NCI-H2029 (cell line): ENCODE data around the gene WNT11.
A peak's percentile ranks its signal among the peaks of the same experiment; 100 is the strongest.

ENCODE experiments used
- DNase-seq: peaks from one replicate; lab custom pipeline; 2025; lab: John Stamatoyannopoulos, UW

The WNT11 gene

GRCh38 chr11:76237914-76238313, 31.6 kb upstream of the WNT11 start:
- DNase-seq = no peak

DNA sequence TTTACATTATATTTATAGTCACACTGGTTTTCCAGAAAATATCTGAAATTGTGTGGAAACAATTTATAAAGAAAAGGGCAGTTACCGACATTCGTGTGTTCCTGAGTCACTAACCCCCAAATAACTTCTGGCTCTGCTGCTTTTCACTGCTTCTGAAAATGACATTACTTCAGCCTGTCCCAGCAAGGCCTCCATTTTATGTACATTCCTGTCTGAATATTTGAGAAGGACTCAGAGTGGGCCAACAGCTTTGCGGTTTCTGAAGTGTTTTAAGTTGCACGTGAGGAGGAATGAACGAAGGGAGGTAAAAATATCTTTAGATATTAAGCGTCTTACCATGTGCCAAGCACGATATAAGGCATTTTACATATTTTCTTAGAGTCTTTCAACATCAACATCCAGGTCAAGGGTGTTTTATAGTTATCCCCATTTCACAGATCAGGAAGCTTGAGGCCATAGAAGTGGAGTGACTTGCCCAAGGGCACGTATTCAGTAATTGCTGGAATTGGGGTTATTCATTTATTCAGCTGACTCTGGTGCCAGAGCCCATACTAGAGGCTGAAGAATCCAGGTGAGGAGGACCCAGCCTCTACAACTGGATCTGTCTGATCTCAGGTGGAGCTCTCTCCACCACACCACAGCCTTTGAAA, 30.8 kb upstream of the WNT11 start:
- DNase-seq = no peak

GRCh38 chr11:76236092-76236999, 30.0 kb upstream of the WNT11 start:
- DNase-seq = no peak

DNA sequence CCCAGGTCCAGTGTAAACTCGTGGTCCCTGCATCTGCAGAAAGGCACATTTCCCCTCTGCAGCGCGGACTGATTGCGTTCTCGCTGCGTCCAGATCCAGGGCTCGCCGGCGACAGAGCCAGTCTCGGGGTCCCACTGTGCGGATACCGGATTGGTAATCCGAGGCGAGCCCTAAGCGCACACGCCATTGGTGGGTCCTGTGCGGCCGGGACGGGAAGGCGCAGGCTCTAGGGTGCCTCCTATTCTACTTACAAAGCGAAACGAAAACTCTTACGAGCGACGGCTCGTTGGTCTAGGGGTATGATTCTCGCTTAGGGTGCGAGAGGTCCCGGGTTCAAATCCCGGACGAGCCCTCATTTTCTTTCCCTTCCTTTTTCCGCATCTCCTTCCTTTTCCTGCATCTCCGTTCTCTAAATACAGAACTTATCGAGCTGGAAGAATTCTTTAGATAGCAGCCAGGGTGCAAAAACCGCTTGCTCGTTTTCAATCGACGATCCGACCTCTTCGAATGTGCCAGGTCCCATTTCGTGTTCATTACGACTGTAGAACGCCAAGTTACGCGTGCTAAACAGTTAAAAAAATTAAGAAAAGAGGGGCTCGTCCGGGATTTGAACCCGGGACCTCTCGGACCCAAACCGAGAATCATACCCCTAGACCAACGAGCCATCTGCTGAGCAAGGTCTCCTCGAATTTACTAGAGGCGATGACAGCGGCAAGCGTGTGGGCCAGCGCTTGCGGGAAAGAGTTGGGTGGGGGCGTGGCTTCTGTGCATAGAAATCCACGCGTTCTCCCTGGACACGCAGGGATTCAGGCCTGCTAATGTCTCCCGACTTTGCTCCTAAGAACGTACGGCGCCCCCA, 29.2 kb upstream of the WNT11 start:
- peak; percentile 91 for DNase-seq

DNA sequence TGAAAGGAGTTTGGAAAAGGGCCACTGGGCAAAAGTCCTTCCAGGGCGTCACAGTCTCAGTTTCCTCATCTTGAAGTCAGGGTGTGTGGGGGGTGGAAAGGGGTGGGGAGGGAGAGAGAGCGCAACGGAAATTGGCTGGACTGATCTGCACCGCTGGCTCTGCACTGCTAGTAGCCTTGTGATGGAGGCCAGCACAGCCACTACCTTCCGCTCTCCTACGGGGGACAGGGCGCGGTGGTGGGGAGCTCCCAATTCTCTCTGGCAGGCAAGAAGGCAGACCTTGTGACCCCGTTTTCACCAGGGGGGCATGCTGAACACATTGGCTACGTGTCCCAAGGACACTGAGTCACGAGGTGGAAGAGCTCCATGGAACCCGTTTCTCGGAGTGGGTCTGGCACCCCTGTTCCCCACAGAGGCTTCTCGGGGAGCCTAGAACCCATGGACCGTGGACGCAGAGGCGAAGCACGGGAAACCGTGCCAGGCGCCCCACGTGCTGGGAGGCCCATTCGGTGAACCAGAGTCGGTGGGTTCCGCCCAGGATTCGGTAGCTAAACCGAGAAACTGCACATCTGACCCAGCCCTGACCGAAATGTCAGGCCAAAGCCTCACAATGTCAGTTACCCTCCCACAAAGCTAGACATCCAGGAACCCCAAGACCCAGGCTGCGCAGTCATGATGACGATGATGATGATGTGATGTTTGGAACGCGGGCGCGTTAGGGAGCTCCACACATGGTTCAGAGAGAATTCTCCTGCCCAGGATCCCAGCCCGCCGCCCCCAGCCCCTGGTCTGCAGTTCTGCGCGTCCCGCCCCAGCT, 28.3 kb upstream of the WNT11 start:
- no peak for DNase-seq

DNA sequence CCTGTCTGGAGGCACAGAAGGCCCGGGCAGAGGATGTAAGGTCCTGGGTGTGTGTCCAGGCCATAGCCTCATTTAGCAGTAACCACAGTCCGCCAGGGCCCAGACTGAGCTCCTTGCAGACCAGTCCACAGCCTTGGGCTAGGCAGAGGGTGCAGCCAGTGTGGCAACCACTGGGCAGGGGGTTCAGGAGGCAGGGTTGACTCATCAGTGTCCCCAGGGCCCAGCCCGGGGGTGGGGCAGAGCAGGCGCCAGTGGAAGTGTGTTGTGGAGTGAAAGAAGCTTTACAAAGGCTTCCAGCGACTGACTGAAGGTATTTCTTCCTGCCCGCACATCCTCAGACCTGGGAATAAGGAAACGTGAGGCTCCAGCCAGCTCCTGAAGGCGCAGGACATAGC, 27.7 kb upstream of the WNT11 start:
- DNase-seq = no peak

DNA sequence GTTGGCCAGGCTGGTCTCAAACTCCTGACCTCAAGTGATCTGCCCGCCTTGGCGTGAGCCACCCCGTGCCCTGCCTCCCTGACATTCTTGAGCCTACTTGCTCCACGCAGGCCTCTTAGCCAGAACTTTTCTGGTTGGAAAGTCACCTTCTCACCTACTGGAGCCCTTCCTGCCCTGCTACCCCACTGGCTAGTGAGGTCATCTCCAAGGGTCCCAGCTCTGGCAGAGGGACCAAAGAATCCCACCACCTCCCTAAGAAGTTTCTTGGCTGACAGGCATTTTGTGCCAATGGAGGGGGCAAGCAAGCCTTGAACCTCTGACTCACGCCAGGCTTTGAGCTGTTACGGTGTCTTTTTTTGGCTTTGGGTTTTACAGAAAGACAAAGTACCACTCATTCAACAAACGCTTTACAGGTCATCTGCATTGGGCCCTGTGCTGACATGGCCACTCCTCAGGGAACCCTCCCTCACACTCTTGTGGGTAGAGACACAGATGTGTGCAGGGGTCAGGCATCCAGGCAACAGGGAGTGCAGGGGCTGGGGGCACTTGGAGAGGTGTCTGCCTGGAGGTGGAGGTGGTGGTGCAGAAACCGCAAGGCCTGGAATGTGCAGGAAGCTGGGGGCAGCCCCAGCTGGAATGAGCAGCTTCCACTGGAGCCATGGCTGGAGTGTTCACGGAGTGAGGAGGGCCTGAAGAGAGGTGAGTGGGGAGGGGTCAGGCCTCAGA, 27.1 kb upstream of the WNT11 start:
- no peak for DNase-seq

- no peak for DNase-seq
Observed at GRCh38 chr11:76232026-76232665, 25.8 kb upstream of the WNT11 start.

DNA sequence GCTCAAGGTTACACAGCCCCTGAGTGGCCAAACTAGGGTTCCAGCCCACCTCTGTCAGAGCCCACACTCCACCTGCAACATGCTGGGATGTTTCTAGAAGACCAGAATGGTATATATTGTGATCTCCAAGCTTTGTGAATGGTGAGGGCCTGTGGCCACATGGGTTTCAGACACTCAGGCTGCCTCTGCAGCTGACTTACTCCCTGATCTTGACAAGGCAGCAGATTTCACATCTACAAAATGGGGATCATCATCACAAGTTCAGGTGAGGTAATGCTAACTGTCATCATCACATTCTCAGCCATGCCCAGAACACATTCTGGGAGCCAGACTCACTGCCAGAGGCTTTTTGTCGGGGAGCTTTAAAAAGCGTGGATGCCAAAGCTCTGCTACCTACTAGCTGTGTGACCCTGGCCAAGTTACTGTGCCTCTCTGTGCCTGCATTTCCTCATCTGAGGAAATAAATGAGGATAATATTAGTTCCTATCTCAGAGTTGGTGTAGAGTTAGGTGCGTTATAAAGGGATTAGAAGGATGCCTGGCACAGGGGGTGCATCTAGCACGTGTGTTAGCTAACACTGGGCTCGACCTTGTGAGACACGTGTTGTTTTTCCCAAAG, 24.9 kb upstream of the WNT11 start:
- no peak for DNase-seq

- no peak for DNase-seq
Observed at GRCh38 chr11:76230392-76230791, 24.1 kb upstream of the WNT11 start.

- DNase-seq = no peak
Observed at GRCh38 chr11:76229690-76230240, 23.5 kb upstream of the WNT11 start.

DNA sequence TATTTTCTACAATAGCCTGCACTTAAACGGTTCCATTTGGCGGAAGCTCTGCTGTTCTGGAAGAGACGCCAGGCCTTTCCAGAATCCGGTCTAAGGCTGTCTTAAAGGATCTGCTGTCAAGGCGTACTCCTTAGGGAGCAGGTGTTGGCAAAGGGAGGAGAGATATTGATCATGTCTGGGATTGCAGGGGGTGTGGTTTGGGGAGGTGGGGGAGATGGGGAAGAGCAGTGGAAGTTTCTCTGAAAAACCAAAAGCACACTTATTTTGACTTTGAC, 22.5 kb upstream of the WNT11 start:
- no peak for DNase-seq

DNA sequence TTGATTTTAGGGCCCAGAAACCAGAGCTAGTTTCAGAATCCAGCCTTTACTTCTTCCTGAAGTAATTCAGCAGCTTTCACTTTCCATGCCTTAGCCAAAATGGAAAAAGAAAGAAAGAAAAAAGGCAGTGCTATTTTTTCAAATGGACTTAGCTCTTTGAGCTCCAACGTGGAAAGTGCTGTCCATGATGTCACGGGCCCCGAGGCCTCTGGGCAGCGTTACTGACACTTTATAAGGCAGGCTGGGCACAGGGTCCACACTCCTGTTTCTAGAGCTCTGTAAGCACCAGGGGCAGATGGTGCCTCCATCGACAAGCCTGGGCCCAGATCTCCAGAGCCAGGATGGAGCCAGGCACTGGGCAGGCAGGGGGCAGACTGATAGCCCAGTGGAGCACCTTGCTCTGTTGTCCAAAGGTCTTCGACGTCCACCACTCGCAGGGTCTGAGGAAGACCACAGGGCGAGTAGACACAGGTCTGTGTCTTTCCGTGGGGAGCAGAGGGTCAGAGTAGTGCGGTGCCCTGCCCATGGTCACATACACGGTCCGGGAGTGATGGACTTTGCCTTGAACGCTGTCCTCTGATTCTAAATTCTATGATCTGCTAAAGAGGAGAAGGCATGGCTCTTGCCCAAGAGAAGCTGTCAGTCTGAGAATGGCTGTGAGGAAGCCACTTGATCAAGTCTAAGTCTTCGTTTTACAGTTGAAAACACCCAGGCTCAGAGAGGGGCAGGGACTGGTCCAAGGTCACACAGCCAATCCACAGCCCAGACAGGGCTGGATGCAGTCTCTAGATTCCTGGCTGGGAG, 22.0 kb upstream of the WNT11 start:
- DNase-seq = no peak

DNA sequence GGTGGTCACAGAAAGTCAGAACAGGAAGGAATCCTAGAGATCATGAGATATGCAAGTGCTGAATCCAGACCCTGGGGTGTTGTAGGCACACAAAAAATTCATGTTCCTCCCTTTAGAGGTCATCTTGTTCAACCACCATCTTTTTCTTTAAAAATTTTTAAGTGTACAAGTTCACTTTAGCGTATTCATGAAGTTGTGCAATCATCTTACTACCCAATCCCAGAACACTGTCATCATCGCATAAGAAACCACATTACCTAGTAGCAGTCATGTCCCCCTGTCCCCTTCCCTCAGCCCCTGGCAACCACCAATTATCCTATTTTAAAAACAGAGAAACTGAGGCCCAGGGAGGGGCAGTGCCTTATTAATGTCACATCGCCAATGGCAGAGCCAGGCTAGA, 20.3 kb upstream of the WNT11 start:
- DNase-seq = no peak

GRCh38 chr11:76225122-76225611, 18.9 kb upstream of the WNT11 start:
- DNase-seq = no peak

GRCh38 chr11:76224461-76225121, 18.3 kb upstream of the WNT11 start:
- DNase-seq = no peak

GRCh38 chr11:76221365-76221764, 15.1 kb upstream of the WNT11 start:
- no peak for DNase-seq

DNA sequence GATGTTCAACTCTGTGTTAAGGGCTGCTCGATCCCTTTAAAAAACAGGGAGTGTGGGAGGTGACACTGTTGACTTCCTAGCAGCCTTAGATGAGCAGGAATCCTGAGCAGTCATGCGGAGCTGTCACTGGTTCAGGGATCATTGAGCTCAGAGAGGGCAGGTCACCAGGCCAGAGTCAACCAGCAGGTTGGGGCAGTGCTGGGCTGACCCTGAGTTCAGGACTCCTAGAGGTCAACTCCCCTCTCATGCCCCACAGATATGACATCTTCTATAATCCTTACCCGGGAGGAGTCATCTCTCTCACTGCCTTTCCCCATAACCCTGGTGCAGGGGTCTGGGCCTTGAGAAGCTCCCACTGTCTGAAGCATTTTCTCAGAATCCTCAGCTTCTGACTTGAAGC, 12.9 kb upstream of the WNT11 start:
- no peak for DNase-seq
